ENCODE data around the gene SLX9. TPM values are rescaled to one million over a fixed set of nuclear protein-coding genes. Genes with fewer than 3 reads are reported as not detected.

Gene SLX9
- total RNA-seq, 4 donors from 2014 or later, result 11.9 to 26.2 (median 16.1) TPM

GRCh38 chr21:44917446-44918106 is 22.3 kb upstream of the SLX9 start:
- DNase-seq (ENCODE audit: low spot score), result no peak
- no peak for TF ChIP-seq CTCF (IDR thresholded peaks at IDR 0.05)
- no peak for ATAC-seq (ENCODE audit: low FRiP score)

- DNase-seq (ENCODE audit: low spot score) (no peak), ATAC-seq (ENCODE audit: low FRiP score) (no peak)
- no peak for TF ChIP-seq CTCF (IDR thresholded peaks at IDR 0.05)
Observed at GRCh38 chr21:44918107-44918470, 21.7 kb upstream of the SLX9 start.

GRCh38 chr21:44918581-44919033 is 21.2 kb upstream of the SLX9 start:
- DNase-seq (ENCODE audit: low spot score), result no peak
- ATAC-seq (ENCODE audit: low FRiP score), result no peak
- TF ChIP-seq CTCF (IDR thresholded peaks at IDR 0.05), result no peak

GRCh38 chr21:44919111-44919912 is 20.5 kb upstream of the SLX9 start:
- DNase-seq (ENCODE audit: low spot score) (no peak), ATAC-seq (ENCODE audit: low FRiP score) (no peak)
- no peak for TF ChIP-seq CTCF (IDR thresholded peaks at IDR 0.05)

- no peak for ATAC-seq (ENCODE audit: low FRiP score)
- DNase-seq (ENCODE audit: low spot score), result no peak
- TF ChIP-seq CTCF (IDR thresholded peaks at IDR 0.05), result no peak
Observed at GRCh38 chr21:44919913-44920693, 19.7 kb upstream of the SLX9 start.

- no peak for ATAC-seq (ENCODE audit: low FRiP score)
- no peak for DNase-seq (ENCODE audit: low spot score)
- TF ChIP-seq CTCF (IDR thresholded peaks at IDR 0.05), result no peak
Observed at GRCh38 chr21:44920694-44921604, 18.9 kb upstream of the SLX9 start, which contains the start of gene ITGB2. Gene ITGB2, minus strand, starts transcription at chr21:44920899. Its CDS starts 10,117 bp downstream, at chr21:44910782.

Data from omental fat pad (tissue), 4 donors.